Stimulated activated CD8-positive, alpha-beta memory T cell treated with anti-CD3 and anti-CD28 coated beads, Interleukin-12 subunit alpha, Interleukin-12 subunit beta, amount 100 ng/mL, for 4 hours (primary cell): Measurements from ENCODE around the gene MT1F.
"Not testable (repeated sequence)": the region's sequence is repeated elsewhere in the genome, so short reads cannot be mapped to it uniquely, and the experiment has no call there.

Source experiments
- DNase-seq: peaks from one replicate; pipeline ENCODE4 v3.0.0-alpha.2; 2020; ENCODE audit warnings: low read depth

MT1F gene

DNA sequence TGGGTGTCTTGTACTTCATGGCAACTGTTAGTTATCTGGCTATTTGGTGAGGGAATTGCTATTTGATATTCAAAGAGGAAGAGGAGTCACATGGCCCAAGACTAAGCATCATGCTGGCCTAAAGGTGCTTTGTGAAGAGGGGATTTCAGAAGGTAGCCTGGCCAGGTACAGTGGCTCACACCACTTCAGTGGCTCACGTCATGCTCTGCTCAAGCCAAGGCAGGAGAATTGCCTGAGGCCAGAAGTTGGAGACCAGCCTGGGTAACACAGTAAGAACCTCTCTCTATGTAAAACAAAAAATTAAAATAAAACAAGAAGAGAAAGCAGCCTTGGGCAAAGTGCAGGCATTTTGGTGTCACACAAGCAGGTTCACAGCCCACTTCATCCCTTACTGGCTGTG, 12.4 kb upstream of the MT1F start:
- no peak for DNase-seq

DNA sequence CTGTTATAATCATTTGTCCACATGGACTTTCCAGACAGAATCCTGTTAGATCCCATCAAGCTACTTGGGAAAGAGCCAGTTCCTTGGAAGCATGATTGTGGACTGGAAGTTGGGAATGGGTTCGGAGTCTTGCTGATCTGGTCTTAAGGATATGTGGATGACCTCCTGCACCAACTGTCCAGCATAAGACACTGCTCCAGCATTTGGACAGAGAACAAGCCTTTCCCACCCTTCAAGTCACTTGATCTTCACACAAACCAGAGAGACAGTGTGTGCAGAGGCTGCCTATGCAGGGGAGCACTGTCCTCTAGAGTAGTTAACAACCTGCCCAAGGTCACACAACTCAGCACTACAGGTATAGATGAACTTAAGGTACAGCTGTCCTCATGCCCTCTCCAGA, 11.9 kb upstream of the MT1F start:
- no peak for DNase-seq

DNA sequence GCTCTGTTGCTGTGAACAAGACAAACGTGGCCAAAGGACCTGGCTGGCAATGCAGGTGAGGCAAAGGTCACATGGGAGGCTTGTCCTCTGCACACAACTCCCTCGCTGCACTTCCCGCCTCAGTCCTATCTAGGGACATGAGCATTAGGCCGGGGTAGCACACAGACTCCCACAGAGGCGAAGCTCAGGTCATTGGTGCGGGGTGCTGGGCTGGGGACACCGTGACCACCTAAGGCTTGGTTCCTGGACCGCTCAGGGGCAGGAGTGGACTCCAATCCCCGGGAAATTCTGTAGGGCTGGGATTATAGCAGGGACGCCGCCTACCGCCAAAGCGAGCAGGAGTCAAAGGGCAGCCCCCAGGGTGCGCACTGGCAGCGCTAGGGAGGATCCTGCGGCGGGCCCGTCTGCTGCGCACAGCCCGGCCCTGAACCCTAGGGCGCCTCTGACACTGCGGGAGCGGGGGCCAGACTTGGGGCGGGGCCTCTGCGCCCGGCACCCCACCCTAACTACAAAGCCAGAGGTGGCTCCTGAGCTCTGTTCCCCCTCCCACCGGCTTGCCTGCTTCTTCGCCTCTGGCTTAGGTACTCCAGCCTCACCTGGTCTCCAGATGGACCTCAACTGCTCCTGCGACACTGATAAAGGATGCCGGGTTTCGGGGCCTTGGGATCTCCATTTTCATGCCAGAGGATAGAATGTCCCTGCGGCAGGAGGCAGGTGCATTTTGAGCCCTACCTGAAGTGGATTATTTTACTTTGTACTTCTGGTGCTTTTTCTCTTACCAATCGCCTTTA, 9.9 kb upstream of the MT1F start:
- DNase-seq, result no peak

DNA sequence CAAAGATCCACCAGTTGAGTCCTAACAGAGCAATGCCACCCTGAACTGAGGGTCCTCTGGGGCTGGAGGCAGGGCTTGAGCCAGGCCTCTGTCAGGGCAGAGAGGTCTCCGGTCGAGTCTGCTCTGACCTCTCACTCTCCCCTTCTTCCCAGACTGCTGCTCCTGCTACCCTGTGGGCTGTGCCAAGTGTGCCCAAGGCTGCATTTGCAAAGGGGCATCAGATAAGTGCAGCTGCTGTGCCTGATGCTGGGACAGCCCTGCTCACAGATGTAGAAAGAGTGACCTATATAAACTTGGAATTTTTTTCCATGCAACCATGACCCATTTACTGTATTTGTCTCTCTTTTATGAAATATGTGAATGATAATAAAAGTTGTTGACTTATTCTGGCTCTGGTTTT, 8.5 kb upstream of the MT1F start:
- no peak for DNase-seq

DNA sequence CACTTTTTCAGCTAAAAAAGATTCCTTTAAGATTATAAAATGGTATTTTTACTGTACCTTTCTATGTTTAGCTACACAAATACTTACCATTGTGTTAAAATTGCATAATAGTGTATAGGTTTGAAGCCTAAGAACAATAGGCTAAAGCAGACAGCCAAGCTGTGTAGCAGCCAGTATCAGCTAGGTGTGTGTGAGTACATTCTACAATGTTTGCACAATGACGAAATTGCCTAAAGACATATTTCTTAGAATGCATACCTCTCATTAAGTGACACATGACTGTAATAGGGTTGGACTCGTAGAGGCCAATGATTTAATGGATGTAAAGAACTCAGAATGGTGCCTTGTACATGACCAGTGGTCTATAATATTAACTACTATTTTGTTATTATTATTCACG, 7.9 kb upstream of the MT1F start:
- DNase-seq, result no peak

DNA sequence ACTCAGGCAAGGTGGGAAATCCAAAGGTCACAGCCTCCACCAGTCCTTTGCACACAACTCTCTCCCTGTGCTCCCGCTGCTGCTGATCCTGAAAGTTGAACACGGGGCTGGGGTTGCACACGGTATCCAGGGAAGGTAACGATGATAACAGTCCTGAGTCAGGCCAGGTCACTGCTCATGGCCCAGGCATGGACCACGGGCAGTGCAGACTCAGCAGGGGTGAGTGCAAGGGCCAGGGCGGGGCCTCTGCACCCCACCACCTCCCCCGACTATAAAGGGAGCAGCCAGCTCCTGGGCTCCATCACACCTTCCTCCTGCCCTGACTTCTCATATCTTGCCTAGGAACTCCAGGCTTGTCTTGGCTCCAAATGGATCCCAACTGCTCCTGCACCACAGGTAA, 6.2 kb upstream of the MT1F start, which contains the start of gene MT1B:
TSS of gene MT1B (plus strand) at position 301 of the 400 bp plus-strand sequence. CDS start at position 369, 68 bp downstream.
- DNase-seq, result no peak

DNA sequence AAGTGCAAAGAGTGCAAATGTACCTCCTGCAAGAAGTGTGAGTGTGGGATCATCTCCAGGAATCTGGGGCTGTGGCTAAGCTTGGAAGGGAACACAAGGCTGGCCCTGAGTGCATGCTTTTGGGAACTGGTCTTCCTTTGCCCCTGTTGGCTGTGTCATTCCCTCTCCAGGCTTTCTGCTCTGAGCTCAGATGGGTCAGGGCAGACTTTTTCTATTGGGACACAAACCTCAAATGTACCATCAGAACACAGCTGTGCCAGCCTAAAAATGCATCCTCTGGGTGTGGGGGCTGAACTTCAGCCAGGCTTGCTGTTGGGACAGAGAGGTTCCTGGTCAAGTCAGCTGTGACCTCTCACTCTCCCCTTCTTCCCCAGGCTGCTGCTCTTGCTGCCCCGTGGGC, 5.2 kb upstream of the MT1F start:
- no peak for DNase-seq

DNA sequence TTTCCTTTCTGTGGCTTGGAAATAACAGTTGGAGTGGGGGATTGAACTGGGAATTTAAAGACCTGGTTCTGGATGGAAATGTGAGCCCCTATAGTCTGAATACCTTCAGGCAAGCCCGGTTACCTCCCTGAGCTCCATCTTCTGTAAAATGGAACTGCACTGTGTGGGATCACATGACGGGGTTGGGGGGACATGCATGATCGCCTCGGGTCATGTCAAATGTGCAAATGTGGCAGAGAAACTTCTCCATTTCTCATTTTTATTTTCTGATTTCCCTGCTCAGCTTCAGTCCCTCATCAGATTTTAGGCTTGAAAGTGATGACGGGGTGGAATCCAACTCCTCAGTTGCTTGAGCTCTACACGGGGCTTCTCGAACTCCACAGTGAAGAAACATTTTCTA, 4.5 kb upstream of the MT1F start:
- DNase-seq, result no peak

DNA sequence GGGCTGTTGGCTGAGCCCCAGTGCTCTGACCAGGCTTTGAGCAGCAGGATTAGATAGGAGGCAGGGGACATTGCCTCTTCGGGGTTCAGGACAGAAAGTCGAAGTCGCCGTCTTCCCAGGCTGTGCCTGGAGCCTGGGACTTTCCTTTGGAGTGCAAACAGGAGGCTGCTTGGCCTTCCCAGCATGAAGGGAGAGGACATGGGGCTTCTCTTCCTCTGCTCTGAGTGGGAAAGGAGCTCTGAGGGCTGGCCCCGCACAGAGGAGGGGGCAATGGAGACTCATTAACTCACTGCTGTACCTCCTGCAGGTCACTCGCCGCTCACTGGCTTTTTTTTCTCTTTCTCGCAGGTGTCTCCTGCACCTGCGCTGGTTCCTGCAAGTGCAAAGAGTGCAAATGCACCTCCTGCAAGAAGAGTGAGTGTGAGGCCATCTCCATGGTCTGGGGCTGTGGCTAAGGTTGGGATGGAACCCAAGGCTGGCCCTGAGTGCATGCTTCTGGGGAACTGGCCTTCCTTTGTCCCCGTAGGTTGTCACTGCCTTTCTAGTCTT, 642 bp downstream of the MT1F start:
- DNase-seq, result no peak

DNA sequence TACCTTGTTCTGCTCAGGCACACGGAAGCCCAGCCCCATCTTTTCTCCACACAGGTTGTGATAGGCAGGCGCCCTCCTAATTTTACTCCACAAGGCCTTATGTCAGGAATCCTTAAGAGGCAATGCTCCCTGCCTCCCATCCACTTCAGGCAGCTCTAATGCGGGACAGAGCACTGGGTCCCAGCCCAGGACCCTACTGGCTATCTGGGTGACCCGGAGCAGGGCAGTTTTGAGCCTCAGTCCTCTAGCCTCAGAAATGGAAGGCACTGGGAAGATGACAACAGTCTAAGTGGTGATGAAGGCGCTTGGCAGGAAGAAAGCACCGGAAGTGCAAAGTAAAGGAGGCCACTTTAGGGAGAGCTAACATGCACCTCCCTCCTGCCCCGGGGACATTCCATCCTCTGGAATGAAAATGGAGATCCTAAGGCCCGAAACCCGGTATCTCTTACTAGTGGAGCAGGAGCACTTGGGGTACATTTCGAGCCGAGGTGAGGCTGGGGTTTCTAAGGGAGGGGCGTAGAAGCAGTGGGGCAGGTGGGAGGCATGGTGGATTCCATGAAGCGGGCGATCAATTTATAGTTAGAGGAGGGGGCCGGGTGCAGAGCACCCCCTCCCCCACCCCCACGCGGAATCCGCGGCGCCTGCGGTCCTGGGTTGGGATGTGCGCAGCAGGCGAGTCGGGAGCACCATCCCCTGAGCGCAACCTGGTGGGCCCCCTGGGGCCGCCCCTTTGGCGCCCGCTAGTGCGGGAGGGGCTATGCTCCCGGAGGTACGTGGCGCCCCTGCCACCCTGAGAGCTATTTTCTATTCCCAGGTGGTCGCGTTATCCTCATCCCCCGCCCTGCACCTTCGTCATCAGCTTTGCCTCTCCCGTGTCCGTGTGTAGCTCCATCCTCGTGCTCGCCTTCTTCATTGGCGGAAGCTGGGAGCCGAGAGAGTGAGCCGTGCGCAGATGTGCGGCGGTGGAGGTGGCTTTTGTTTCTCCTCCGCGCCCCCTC, 4.9 kb downstream of the MT1F start:
- DNase-seq, result no peak

DNA sequence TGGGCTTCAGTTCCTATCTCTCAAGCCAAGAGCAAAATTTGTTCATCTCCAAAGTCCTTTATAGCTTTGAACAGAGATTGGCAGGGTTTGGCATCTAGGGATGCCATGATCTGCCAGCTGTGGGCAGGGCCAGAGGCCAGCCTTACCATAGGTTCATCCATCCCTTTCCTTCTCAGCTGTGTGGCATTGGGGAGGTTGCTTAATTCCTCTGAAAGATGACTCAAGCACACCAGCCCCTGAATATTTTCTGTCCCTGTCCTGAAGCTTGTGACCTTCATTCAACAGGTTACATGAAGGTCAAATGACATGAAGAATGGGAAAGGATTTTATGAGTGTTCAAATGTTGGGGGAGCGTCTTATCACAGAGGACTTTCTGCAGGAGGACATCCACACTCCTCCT, 6.7 kb downstream of the MT1F start:
- DNase-seq, result no peak

DNA sequence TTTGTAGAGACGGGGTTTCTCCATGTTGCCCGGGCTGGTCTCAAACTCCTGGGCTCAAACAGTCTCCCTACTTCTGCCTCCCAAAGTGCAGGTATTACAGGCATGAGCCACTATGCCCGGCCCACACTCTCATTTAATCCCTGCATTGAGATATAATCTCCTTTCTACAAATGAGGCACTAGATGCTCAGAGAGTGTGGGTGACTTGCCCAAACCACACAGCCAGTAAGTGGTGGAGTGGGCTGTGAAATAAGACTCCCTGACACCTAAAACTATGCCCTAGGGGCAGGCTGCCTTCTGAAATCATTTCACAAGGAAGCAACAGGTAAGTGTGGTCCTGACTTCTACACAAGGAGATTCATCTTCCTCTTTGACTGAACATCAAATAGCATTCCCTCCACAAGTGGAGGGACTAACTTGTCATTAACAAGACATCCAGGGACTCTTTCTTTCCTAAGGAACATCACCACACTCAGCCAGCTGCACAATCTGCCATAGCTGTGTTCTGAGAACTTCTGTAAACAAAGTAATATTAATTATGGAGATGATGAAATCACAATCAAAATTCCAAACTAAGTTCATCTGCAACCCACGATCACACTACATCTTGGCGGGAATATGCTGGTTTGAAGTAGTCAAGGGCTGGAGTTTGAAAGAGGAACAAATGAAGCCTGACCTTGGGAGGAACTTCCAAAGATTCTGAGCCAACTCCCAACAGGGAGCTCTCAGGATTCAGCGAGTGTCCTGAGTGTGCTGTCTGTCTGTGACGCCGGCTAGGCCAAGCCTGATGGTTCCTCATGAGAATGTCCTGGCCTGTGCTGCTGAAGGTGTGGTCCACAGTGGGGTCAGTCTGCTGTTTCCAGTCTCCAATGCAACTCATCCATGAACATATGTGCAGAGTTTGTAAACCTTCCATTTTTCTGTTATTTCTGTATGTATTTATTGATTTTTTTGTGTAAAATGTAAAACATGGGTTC, 7.8 kb downstream of the MT1F start:
- not testable (repeated sequence) for DNase-seq

DNA sequence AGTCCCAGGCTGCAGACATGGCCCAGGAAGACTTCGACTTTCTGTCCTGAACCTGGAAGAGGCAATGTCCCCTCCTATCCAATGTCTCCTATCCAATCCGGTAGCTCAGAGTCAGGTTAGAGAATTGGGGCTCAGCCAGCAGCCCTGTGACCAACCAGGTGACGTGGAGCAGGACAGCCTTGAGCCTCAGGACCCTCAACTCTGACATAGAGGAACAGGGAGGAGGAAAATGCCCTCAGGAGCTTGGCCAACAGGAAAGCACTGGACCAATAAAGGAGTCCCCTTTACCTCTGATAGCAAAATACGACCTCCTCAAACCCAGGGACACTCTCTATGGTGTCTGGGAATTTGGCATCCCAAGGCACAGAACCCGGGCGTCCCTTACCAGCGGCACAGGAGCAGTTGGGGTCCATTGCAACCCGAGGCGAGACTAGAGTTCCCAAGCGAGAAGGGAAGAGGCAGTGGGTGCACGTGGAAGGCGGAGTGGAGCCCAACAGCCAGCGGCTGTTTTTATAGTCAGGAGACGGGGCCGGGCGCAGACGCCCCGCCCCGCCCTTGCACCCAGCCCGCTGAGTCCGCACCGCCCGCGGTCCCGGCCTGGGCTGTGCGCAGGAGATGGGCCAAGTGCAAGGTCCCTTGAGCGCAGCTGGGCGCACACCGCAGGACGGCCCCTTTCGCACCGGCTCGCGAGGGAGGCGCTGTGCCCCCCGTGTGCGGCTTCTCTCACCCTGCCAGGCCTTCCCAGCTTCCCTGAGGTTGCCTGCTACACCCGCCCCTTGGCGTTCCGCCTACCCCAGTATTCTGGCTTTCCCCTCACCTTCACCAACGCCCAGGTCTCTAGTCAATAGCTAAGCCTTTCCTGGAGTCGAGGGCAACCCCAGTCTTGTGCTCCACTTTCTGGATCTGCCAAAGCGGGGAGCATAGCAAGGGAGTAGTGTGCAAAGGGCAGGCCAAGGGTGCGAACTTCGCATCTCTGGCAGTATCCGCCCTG, 10.1 kb downstream of the MT1F start, which contains the start of gene MT1G:
TSS of gene MT1G (minus strand) at position 485 of the 991 bp plus-strand sequence. CDS start at position 413, 72 bp downstream.
- DNase-seq, result no peak

DNA sequence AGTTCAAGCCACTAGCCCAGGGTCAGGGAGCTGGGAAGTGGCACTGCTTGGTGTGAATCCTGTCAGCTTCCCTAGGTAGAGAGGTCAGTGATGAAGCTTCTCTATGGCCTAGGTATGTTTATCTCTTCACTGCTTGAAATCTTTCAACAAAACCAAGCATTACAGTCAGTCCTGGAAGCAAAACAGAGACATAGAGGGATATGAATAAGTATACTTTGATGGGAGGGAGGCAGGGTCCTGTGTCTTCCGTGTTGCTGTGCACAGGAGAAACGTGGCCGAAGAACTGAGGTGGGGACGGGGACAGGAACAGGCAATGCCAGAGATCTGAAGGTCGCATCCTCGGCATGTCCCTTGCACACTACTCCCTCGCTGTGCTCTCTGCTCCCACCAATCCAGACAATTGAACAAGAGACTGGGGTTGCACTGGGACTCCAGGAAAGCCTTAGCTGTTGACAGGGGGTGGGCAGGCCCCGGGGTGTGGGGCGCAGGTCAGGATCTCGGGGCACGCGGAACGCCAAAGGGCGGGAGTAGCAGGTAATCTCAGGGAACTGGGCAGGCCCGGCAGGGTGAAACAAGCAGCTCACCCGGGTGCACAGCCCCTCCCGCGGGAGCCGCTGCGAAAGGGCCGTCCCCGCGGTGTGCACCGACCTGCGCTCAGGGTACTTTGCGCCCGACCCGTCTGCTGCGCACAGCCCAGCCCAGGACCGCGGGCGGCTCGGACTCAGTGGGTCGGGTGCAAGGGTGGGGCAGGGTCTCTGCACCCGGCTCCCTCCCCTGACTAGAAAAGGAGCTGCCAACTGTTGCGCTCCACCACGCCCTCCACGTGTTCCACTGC, 11.5 kb downstream of the MT1F start, which contains the start of gene MT1H:
TSS of gene MT1H (plus strand) at position 810 of the 835 bp plus-strand sequence. CDS start 71 bp downstream, outside the sequence.
- no peak for DNase-seq

DNA sequence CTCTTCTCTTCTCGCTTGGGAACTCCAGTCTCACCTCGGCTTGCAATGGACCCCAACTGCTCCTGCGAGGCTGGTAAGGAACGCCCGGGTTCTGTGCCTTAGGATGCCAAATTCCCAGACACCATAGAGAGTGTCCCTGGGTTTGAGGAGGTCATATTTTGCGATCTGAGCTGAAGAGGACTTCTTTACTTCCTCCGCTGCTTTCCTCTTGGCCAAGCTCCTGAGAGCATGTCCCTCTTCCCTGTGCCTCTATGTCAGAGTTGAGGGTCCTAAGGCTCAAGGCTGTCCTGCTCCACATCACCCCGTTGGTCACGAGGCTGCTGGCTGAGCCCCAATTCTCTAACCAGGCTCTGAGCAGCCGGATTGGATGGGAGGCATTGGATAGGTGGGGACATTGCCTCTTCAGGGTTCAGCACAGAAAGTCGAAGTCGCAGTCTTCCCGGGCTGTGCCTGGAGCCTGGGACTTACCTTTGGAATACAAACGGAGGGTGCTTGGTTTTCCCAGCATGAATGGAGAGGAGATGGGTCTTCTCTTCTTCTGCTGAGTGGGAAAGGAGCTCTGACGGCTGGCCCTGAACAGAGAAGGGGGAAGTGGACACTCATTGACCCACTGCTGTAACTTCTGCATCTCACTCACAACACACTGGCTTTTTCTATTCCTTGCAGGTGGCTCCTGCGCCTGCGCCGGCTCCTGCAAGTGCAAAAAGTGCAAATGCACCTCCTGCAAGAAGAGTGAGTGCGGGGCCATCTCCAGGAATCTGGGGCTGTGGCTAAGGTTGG, 12.3 kb downstream of the MT1F start:
- DNase-seq, result no peak

DNA sequence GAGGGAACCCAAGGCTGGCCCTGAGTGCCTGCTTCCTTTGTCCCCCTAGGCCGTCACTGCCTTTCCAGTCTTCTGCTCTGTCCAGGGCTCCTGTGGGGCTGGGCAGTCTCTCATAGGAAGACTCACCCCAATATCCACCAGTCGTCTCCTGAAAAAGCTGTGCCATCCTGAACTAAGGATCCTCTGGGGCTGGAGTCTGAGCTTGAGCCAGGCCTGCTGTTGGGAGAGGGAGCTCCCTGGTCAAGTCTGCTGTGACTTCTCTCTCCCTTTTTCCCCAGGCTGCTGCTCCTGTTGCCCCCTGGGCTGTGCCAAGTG, 12.8 kb downstream of the MT1F start:
- no peak for DNase-seq

DNA sequence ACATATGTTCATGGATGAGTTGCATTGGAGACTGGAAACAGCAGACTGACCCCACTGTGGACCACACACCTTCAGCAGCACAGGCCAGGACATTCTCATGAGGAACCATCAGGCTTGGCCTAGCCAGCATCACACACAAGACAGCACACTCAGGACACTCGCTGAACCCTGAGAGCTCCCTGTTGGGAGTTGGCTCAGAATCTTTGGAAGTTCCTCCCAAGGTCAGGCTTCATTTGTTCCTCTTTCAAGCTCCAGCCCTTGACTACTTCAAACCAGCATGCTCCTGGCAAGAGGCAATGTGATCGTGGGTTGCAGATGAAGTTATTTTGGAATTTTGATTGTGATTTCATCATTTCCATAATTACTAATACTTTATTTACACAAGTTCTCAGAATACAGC, 13.9 kb downstream of the MT1F start:
- not testable (repeated sequence) for DNase-seq

DNA sequence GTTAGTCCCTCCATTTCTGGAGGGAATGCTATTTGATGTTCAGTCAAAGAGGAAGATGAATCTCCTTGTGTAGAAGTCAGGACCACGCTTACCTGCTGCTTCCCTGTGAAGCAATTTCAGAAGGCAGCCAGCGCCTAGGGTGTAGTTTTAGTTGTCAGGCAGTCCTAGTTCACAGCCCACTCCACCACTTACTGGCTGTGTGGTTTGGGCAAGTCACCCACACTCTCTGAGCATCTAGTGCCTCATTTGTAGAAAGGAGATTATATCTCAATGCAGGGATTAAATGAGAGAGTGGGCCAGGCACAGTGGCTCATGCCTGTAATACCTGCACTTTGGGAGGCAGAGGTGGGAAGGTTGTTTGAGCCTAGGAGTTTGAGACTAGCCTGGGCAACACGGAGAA, 14.4 kb downstream of the MT1F start:
- not testable (repeated sequence) for DNase-seq
